Kidney tubule cell (primary cell): ENCODE results near the gene VAX1.

Experiments used
- DNase-seq: peaks from one replicate; pipeline ENCODE4 v3.0.0-alpha.2; 2018; ENCODE audit warnings: low spot score

VAX1 gene

GRCh38 chr10:117163954-117164548 is 26.0 kb upstream of the VAX1 start:
- no peak for DNase-seq

- no peak for DNase-seq
Observed at GRCh38 chr10:117163061-117163953, 25.2 kb upstream of the VAX1 start.

GRCh38 chr10:117162093-117163060 is 24.3 kb upstream of the VAX1 start:
- no peak for DNase-seq

- no peak for DNase-seq
Observed at GRCh38 chr10:117161386-117162033, 23.4 kb upstream of the VAX1 start.

GRCh38 chr10:117160567-117160966 is 22.5 kb upstream of the VAX1 start:
- DNase-seq: no peak

- no peak for DNase-seq
Observed at GRCh38 chr10:117159390-117159789, 21.3 kb upstream of the VAX1 start.

- DNase-seq: no peak
Observed at GRCh38 chr10:117158297-117158696, 20.2 kb upstream of the VAX1 start.

- no peak for DNase-seq
Observed at GRCh38 chr10:117152668-117153067, 14.6 kb upstream of the VAX1 start.

- no peak for DNase-seq
Observed at GRCh38 chr10:117148284-117148683, 10.2 kb upstream of the VAX1 start.

GRCh38 chr10:117145019-117145418 is 6.9 kb upstream of the VAX1 start:
- no peak for DNase-seq

- DNase-seq: no peak
Observed at GRCh38 chr10:117143103-117143823, 5.2 kb upstream of the VAX1 start.

- no peak for DNase-seq
Observed at GRCh38 chr10:117140525-117140902, 2.4 kb upstream of the VAX1 start.

- no peak for DNase-seq
Observed at GRCh38 chr10:117139581-117140524, 1.8 kb upstream of the VAX1 start.

GRCh38 chr10:117138838-117139580 is 939 bp upstream of the VAX1 start:
- no peak for DNase-seq

- peak; percentile 35 for DNase-seq
Observed at GRCh38 chr10:117137031-117137910, 799 bp downstream of the VAX1 start.

GRCh38 chr10:117136391-117136975 is 1.6 kb downstream of the VAX1 start:
- DNase-seq: no peak

- no peak for DNase-seq
Observed at GRCh38 chr10:117135480-117136140, 2.5 kb downstream of the VAX1 start.

GRCh38 chr10:117135026-117135372 is 3.1 kb downstream of the VAX1 start:
- no peak for DNase-seq
